ENCODE measurements around the gene BRDT. TPM values are rescaled to one million over a fixed set of nuclear protein-coding genes. Genes with fewer than 3 reads are reported as not detected.

BRDT gene
- total RNA-seq, 1 donor, result not detected

DNA sequence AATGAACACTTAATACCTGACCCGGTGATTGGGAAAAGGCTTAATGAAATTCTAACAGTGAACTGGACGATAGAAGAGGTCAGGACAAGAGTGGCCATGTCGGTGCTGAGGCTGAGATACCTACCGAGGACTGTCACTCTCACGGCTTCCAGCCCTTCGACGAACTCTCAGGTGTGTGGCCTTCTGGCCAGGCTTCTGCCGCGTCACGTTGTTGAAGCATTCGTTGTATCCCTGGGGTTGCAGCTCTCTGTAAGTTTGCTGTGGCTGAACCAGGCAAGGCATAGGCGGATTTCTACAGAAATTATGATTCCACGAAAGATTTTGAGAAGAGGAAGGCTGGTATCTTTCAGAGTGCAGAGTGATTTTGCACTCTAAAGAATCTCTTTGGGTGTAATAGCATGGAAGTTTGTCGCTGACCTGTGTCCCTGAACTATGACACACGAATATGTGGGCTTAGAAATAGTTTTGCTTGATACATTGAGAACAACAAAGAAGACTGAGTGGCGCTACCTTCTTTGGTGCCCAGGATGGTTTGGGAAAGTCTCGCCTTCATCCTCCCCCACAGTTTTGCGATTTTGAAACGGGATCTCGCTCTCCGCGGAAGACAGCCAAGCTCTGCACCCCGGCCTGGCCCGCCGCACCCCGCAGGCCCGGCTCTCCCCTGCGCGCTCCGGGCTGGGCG lies 80.2 kb downstream of the BRDT start:
- Histone ChIP-seq H3K27me3 (ENCODE audit: insufficient read depth, low read length) (peaks cover 30% of the 10 kb centered on the region), H3K4me3 (ENCODE audit: low read length) (no peak overlapping the region), H3K9me3 (ENCODE audit: low read depth, low read length) (no peaks in the 10 kb centered on the region), H3K4me1 (ENCODE audit: insufficient read depth, low read length) (peaks cover 11% of the 10 kb centered on the region)

DNA sequence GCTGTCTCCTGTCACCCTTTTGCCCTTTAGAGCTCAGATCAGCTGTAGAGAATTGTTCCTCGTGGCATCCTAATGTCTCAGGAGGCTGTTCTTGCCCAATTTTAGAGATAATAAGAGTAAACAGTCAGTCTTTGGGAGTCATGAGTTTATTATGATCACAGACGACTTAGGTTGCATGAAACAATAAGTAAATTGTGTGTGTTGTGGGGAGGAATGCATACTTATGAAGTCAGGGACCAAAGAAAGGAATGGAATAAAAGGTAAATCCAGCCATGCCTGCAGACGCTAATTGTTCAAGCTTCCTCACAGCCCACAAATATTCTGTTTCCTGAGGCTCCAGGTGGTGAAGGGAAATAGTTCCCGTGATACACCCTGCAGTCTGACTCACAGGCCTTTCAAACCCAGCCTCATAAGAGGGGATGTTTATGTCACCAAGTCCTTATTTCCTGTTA lies 81.5 kb downstream of the BRDT start:
- Histone ChIP-seq H3K27me3 (ENCODE audit: insufficient read depth, low read length) (peaks cover 30% of the 10 kb centered on the region), H3K9me3 (ENCODE audit: low read depth, low read length) (no peaks in the 10 kb centered on the region), H3K4me3 (ENCODE audit: low read length) (no peak overlapping the region), H3K4me1 (ENCODE audit: insufficient read depth, low read length) (peaks cover 11% of the 10 kb centered on the region)

DNA sequence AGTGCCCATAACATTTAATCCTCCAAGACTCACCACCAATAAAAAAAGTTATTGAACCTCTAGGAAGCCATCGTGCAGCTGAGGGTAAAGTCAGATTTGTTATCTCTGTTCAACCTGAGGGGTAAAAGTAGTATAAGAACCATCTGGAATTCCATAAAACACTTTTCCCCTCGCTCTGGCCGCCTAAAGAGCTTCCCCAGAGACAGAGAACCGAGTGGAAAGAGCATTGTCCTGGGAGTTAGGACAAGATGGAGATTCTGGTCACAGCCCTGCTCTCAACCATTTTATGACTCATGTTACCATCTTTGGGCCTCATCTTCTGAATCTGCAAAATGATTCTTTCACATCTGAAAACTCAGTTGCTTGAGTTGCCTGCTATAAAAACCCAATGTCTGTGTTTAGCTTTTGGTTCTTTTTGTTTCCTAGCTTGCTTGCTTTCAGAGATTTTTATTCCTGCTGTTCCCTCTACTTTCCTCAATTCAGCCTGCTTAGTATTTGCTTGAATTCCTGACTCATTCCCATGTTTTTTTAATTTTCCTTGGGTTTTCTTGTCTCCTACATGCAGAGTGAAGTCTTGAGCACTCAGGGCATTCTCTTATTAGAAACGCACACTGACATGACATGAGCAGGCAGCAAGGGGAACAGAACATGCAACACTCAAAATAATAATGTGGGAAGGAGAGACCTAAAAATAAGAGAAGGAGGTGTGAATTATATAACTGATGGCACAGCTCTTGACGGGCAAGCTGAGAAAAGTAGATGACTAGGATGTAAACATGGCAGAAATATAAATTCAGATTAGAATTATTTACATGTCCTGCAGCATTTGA lies 82.3 kb downstream of the BRDT start:
- H3K27me3 ChIP-seq (ENCODE audit: insufficient read depth, low read length), result peaks cover 32% of the 10 kb centered on the region
- H3K4me1 ChIP-seq (ENCODE audit: insufficient read depth, low read length), result peaks cover 11% of the 10 kb centered on the region

DNA sequence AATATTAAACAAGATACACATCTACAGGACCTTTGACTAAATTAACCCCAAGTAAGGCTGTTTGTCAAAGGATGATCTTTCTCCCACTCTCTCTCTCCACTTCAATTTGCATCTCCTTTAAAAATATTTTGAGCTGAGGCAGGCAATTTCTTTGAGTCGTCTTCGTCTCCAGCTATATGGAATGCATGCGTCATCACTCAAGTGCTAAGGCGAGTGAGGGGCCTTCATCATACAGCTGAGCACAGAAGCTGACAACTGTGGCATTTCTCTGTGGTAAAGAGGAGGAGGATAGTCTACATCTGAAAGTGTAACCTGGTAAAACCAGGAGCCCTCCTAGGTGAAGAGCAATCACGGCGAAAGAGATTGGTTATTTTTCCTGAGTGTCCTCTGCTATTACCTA lies 88.2 kb downstream of the BRDT start:
- H3K4me1 ChIP-seq (ENCODE audit: insufficient read depth, low read length), result no peaks in the 10 kb centered on the region
- no peak overlapping the region for H3K4me3 ChIP-seq (ENCODE audit: low read length)
- H3K9me3 ChIP-seq (ENCODE audit: low read depth, low read length), result no peaks in the 10 kb centered on the region
- peaks cover 3% of the 10 kb centered on the region for H3K27me3 ChIP-seq (ENCODE audit: insufficient read depth, low read length)

More for the DNA sequence above, 82.3 kb downstream of the BRDT start:
- Histone ChIP-seq H3K9me3 (ENCODE audit: low read depth, low read length) (no peaks in the 10 kb centered on the region), H3K4me3 (ENCODE audit: low read length) (no peak overlapping the region)

DNA sequence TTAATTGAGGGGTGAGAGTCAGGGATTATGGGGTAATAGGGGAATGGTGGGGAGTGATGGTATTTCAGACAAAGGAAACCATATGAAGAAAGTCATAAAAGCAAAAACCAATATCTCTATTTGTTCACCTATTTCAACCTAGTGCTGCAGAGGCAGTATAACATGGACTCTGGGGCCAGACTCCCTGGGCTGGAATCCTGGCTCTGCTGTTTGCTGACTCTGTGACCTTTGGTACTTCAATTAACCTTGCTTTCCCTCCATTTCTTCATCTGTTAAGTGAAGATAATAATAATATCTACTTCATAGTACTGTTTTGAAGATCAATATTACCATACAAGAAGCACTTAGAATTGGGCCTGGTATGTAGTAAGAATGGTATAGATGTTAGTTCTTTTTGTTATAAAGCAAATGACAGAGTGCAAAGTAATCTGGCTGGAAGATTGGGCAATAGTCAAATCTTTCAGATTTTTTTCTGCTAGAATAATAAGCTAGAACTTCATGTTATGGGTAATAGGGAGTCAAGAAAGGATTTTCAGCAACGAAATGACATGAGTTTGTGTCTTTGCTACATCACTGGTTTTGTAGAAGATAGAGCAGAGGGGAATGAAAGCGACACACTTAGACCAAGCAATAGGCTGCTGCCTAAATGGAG lies 89.6 kb downstream of the BRDT start:
- H3K4me1 ChIP-seq (ENCODE audit: insufficient read depth, low read length), result no peaks in the 10 kb centered on the region
- H3K4me3 ChIP-seq (ENCODE audit: low read length), result no peak overlapping the region
- H3K9me3 ChIP-seq (ENCODE audit: low read depth, low read length), result no peaks in the 10 kb centered on the region
- peaks cover 3% of the 10 kb centered on the region for H3K27me3 ChIP-seq (ENCODE audit: insufficient read depth, low read length)

DNA sequence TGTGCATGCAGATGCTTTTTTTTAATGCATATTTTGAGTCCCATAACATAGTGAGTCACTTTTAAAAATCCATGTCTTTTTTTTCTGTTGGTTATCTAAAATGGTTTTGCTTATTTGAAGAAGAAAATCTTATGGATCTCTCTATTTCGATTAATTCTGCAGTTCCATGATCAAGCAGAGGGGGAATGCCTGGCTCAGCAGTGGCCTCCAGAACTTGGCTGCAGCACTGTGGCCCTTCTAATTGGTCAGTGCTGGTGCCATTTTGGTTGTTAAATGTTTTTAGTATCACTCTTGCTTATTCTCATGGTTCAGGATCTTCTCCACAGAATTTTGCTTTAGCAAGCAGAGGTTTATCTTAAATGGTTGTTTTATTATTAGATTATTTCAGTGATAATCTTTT lies 91.8 kb downstream of the BRDT start:
- Histone ChIP-seq H3K4me3 (ENCODE audit: low read length) (no peak overlapping the region), H3K27me3 (ENCODE audit: insufficient read depth, low read length) (peaks cover 3% of the 10 kb centered on the region)

DNA sequence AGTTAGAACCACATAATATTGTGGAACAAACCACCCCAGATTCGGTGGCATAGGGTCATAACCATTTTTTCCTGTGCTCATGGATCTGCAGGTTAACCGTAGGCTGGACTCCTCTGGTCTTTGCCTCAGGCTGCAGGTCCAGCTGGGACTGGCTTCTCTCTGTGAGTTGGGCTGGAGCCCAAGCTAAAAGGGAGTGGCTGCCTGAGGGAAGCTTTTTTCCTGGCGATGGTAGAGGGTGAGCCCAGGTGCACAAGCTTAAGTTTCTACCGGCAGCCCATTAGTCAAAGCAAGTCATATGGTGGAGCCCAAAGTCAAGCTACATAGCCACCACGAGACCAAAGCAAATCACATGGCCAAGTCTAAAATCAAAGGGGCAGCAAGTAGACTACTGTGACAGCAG lies 94.4 kb downstream of the BRDT start:
- H3K9me3 ChIP-seq (ENCODE audit: low read depth, low read length), result no peaks in the 10 kb centered on the region

More for the DNA sequence above, 91.8 kb downstream of the BRDT start:
- Histone ChIP-seq H3K9me3 (ENCODE audit: low read depth, low read length) (no peaks in the 10 kb centered on the region), H3K4me1 (ENCODE audit: insufficient read depth, low read length) (no peaks in the 10 kb centered on the region)

DNA sequence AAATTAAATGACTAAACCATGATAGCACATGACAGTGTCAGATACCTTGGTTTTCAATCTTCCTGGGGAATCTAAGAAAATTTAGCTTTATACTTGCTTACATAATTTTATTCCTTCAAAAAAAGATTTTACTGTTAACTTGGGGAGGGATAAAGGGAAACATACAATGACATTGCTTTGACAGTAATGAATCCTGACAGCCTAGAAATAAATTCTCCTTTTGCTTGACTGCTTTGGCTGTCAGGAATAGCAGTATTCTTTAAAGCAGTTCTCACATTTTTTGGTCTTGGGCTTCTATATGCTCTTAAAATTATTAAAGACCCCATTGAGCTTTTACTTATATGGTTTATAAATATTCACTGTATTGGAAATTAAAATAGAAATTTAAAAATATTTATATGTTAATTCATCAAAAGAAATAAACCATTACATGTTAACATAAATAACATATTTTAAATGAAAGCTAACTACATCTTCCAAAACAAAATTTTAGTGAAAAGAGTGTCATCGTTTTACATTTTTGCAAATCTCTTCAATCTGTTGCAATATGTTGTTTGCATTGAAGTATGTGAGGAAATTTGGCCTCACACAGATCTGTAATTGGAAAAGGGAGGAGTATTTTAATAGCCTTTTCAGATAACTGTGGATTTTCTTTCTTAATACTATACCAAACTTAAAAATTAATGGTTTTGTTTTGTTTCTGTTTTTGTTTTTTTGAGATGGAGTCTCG lies 96.7 kb downstream of the BRDT start:
- Histone ChIP-seq H3K4me1 (ENCODE audit: insufficient read depth, low read length) (no peaks in the 10 kb centered on the region), H3K9me3 (ENCODE audit: low read depth, low read length) (no peaks in the 10 kb centered on the region), H3K4me3 (ENCODE audit: low read length) (no peak overlapping the region), H3K27me3 (ENCODE audit: insufficient read depth, low read length) (no peaks in the 10 kb centered on the region)

More for the DNA sequence above, 94.4 kb downstream of the BRDT start:
- Histone ChIP-seq H3K4me3 (ENCODE audit: low read length) (no peak overlapping the region), H3K4me1 (ENCODE audit: insufficient read depth, low read length) (no peaks in the 10 kb centered on the region), H3K27me3 (ENCODE audit: insufficient read depth, low read length) (no peaks in the 10 kb centered on the region)

DNA sequence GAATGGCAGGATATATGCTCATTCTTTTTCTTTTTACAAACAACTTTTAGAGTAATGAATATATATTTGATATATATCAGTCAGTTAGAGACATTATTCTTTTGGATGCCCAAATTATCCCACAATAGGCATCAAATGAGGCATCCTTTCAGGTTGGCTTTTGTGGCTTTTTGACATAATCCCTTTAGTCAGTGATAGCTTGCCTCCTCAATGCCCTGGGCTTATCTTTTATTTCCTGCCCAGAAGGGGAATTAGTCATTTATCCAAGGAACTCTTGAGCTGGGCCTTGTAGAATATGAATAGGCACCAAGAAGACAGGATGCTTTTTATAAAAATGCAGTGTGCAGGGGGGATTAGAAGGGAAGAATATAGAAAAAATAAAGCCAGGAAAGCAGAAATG lies 102.7 kb downstream of the BRDT start:
- Histone ChIP-seq H3K4me1 (ENCODE audit: insufficient read depth, low read length) (no peaks in the 10 kb centered on the region), H3K9me3 (ENCODE audit: low read depth, low read length) (no peaks in the 10 kb centered on the region), H3K27me3 (ENCODE audit: insufficient read depth, low read length) (no peaks in the 10 kb centered on the region), H3K4me3 (ENCODE audit: low read length) (no peak overlapping the region)

Other genes with a start within 250 kb of the BRDT start
- gene TGFBR3, start 63.2 kb upstream of the BRDT start, total RNA-seq, result 40.8 TPM
- gene EPHX4, start 80.6 kb downstream of the BRDT start, total RNA-seq, result not detected
- 0.52 TPM for gene SETSIP, start 126.0 kb downstream of the BRDT start, total RNA-seq
- gene BTBD8, start 130.9 kb downstream of the BRDT start, total RNA-seq, result 2.0 TPM